H54 (cell line): ENCODE measurements around the gene ARL6IP4.

ENCODE experiments used
- DNase-seq: peaks from one replicate; pipeline ENCODE4 v3.0.0; 2011; ENCODE audit warnings: low spot score, mixed read lengths; ENCODE audit not compliant: insufficient read length
- FAIRE-seq: peaks from 3 replicates; lab custom pipeline; 2011; peaks lifted over from hg19 to GRCh38; lab: Jason Lieb, UNC
- POLR2A ChIP-seq: IDR thresholded peaks from 2 replicates; pipeline ENCODE4 v1.6.1; 2011; ENCODE audit warnings: low read depth, mild to moderate bottlenecking, low read length

ARL6IP4 gene

DNA sequence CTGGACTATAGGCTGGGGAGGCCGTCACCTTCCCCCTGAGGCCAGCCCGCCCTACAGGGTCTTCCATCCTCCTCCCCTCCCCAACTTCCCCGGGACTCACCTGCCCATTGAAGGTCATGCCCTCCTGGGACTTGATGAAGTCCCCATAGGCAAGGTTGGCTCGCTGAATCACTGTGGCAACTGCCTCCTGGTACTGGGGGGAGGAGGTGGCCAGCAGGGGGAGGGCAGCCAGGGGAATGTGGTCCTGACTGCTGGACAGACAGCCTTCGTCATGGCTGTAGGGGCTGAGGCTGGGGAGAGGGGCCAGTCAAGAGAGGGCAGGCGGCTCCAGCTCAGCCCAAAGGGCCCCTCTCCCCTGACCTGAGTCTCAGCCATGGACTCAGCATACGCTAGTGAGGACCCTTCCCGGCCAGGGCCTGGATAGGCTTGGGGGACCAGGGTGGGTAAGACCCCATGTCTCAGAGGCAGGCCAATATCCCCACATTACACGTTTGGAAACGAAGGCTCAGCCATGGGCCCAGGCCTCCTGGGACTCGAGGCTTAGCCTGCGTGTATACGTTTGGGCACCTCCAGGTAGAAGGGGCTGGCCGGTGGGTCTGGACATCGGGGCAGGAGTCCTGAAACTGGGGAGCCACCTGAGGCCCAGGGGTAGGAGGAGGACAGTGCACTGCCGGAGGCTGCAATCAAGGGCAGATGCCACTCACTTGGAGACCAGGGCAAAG, 16.3 kb downstream of the ARL6IP4 start:
- no peak for FAIRE-seq
- DNase-seq: no peak
- no peak for TF ChIP-seq POLR2A

DNA sequence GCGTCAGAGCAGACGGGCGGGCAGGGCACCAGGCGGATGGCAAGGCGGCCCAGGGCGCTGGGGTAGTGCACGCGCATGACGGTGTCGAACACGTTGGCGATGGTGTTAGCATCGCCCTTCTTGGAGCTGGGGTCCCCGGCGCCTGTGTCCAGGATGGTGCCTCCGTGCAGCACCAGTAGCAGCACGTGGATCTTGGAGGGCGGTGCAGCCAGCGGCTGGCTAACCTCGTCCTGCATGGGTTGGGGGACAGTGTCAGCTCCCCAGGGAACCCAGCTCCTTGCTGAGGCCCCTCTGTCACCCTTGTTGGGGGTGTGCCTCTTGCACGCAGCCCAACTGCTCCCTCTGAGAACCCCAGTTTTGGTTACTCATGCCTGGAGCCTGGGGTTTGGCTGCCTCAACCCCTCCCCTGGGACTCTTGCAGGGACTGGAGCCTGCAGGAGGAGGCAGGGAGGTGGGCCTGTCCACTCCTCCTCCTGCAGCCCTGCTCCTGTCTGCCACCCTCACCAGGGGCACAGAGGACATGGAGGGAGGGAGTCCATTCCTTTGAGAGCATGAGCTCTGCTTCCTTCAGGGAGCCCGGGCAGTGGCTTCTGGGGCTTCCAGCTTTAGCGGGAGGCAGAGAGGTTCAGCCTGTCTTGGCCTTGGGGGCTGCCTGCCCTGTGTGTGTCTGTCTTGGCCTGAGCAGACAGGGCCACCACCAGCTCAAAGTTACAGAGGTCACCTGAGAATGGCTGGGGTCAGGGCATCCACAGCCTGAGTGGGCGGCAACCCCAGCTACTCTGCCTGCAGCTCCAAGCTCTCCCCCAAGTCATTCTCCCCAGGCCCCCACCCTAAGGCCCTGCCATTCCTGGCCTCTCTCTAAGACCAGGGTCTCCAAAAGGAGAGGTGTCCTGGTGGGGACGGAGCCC, 17.1 kb downstream of the ARL6IP4 start:
- DNase-seq: no peak
- no peak for FAIRE-seq
- TF ChIP-seq POLR2A: no peak

DNA sequence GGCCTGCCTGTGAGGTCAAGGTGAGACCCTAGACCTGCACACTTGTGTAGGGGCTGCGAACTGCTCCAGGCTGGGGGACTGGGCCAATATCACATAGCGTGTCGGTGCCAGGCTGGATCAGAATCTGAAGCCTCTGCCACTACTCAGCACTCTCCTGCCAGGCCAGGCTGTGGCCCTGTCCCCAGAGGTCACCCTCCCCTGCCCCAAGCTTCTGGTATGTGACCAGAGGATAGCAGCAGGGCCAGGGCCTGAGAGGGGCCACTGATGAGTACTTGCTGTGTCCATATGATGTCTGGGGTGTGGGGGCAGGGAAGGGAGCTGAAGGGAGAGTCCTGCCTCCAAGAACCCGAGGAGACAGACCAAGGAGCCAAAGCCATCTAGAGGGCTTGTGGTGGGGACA, 17.8 kb downstream of the ARL6IP4 start:
- no peak for FAIRE-seq

DNA sequence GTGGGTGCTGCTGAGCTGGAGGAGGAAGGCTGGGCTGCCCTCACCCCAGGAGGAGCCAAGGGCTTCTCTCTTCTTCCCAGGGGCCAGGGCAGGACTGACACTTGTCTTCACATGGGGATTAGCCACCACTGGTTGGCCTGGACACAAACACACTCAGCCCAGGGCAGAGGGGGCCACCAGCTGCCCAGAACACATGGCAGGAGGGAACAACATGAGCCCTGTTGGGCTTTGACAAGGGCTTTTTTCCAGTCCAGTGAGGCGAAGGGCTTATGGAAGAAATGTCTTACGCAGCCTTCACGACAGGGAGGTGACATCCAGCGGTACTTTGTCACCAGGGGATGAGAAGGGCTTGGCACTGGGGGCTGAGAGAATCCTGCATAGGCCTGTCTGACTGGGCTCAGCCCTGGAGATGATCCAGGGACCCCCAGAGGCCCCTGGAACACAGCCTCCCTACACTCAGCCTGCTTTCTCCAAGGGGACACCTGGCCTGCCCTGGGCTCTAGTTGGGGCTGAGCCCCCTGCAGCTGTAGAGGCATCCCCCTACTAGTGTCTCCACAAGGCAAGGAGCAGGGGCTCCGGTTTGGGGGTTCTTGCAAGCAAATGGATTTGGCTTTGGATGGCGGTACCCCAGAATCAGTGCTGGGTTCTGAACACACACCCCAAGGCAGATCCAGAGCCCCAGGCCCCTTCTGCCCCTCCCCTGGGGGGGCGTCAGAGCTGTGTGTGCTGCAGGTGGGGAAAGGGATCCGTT, 18.9 kb downstream of the ARL6IP4 start:
- FAIRE-seq (no peak), DNase-seq (no peak)
- no peak for TF ChIP-seq POLR2A

More for the DNA sequence above, 17.8 kb downstream of the ARL6IP4 start:
- DNase-seq: no peak
- no peak for TF ChIP-seq POLR2A

DNA sequence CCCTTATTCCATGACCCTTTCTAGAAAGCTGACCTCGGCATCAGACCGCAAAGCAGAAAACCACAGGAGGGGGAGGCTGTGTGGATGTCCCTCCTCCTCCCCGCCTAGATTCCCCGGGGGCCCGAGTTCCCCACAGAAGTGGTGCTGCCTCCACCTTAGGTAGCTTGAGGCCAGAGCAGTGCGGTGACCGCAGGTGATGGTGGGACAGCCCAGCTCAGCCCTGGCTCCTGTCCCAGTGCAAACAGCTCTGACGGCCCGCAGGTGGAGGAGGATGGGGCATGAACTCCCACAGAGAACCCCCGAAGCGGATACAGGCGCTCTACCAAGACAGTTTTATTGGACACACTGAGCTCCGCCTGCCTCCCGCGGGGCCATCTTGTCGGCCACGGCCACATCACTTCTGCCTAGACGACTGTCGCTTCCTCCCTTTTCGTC, 19.5 kb downstream of the ARL6IP4 start:
- no peak for DNase-seq
- FAIRE-seq: no peak
- TF ChIP-seq POLR2A: no peak

DNA sequence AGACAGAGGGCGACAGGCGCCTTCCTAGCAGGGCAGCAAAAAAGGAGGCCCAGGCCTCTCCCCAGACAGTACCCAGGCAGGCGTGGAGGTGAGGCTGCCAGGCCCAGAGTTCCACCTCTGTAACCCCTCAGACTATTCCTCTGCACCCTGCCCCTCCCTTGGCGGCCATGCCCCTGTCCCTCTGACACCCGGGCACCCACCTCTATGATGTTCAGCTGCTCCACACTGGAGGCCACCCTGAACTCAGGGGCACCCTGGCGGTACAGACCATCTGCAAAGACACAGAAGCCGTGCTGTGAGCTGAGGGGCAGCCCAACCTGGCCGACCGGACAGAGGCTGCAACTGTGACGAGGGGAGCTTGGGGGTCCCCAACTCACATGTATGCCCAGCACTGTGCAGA, 20.1 kb downstream of the ARL6IP4 start:
- FAIRE-seq (no peak), DNase-seq (no peak)
- no peak for TF ChIP-seq POLR2A

DNA sequence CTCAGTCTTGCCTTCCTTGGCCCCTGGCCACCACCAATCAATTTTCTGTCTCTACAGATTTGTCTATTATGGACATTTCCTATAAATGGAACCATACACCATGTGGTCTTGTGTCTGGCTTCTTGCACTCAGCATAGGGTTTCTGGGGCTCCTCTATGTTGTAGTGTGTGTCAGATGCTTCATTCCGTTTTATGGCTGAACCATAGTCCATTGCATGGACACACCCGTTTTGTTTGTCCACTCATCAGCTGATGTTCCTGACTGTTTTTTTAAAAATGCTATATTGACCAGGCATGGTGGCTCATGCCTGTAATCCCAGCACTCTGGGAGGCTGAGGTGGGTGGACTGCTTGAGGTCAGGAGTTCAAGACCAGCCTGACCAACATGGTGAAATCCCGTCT, 21.0 kb downstream of the ARL6IP4 start:
- no peak for TF ChIP-seq POLR2A
- FAIRE-seq: no peak
- no peak for DNase-seq

DNA sequence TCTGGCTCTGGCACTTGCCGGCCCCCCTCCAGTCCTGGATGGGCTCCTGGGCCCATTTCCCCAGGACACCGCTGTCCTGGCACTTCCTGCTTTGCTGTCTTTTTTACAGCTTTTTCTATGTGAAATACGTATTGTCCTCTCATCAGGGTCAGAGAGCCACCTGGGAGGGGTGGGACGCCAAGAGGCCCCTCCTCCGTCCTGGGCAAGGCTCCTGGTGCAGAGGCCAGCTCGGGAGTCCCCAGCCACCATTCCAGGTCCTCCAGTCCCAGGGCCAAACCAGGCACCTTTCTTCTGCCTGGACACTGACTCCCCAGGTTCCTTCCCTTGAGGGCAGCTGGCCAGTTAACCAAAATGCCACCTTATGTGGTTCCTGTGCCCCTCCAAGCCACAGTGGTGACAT, 22.8 kb downstream of the ARL6IP4 start:
- TF ChIP-seq POLR2A: no peak
- DNase-seq (no peak), FAIRE-seq (no peak)

DNA sequence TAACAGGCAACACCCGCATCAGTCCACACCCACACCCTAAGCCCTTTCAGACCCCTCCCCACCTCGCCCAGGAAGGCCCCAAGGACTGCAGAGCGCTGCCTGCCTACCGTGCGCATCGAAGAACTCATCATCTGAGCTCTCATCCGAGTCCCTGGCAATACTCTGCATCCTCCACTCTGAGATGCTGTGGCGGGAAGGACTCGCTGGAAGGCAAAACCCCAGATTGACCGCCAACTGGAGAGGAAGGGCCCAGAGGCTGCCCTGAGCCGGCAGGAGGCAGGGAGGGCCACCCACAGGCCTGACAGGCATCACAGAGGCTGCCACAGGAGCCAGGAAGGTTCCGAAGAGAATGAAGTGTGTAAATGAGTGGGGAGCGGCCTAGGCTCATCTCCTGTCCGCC, 23.8 kb downstream of the ARL6IP4 start:
- no peak for FAIRE-seq
- DNase-seq: no peak
- no peak for TF ChIP-seq POLR2A

DNA sequence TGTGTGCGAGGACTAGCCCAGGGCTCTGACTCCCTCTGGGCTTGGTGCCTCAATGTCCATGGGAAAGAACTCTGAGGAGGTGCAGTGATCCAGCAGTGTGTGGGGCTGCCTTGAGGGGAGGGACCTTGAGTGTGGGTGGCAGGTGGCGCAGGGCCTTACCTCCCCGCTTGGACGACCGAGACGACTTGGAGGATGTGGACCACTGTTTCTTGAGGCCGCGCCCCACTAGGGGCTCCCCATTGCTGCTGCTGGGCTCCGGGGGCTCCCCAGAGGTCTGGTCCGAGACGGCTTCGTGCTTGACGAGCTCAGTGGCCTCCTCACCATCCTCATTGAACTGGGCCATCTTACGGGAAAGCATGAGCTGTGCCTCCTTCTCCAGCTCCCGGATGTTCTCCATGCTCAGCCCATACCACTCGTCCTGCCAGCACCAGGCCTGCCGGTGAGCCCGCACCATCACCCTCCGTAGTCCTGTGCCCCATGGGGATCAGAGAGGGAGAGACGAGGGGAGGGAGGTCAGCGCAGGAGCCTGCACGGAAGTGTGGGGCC, 24.7 kb downstream of the ARL6IP4 start:
- FAIRE-seq (no peak), DNase-seq (no peak)
- TF ChIP-seq POLR2A: no peak

DNA sequence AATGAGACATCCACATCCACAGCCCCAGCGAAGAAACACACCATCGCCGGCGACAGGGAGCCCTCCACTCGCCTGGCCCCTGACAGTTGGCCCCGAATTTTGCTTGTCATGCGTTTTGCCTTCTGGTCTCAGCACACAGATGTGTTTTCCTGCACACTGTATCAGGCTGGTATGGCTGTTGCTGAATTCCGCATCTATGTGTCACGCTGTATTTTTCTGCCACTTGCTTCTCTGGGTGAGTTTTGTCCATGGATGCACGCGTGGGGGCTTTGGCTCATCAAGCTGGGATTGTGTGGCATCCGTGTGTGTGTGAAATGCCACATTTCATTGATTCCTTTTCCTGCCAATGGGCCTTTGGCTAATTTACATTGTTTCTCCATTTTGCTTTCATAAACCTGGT, 26.5 kb downstream of the ARL6IP4 start:
- DNase-seq: no peak
- TF ChIP-seq POLR2A: no peak
- FAIRE-seq: no peak

DNA sequence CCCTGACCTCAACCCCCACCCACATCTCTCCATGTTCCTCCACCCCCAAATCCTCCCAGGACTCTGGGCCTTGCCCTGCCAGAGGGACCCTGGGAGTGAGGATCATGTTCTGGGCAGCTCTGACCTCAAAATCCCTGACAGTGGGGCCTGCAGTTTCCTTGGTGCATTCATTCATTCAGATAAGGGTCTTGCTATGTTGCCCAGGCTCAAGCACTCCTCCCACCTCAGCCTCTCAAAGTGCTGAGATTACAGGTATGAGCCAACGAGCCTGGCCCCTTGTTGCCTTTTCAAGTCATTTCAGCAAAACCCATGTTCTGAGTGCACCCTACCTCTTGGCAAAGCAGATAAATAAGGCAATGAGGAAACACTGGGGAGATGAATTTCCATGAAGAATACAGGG, 29.6 kb downstream of the ARL6IP4 start:
- FAIRE-seq (no peak), DNase-seq (no peak)
- TF ChIP-seq POLR2A: no peak

DNA sequence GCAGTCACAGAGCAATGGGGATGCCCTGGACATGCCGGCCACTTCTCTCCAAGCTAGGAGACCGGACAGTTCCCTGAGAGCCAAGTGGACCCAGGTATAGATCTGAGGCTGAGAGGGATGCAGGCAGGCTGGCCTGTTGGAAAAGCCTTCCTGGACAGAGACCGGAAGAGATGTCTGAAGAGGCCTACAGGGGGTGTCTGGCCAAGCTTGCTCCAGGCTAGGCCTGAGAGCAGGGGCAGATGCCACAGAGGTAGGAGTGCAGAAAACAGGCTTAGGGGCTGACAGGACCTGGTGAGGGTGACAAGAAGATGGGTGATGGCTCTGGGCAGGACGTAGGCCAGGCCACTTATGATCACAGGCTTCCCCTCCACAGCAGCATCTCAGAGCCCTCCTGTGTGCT, 30.2 kb downstream of the ARL6IP4 start:
- TF ChIP-seq POLR2A: no peak
- DNase-seq: no peak
- FAIRE-seq: no peak

DNA sequence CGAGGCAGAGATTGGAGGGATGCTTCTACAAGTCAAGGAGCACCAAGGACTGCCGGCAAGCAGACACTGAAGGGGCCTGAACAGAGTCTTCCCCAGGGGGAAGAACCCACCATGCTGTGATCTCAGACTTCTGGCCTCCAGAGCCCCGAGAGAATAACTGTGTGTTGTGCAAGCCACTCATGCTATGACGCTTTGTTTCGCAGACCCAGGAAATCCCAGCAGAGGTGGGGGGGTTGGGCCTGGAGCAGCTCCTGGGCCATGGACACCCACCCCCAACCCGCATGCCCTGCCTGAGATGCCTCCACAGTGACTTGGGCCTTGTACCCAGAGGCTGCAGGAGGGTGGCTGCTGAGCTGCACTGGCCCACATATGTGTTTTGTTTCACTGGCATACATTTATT, 31.2 kb downstream of the ARL6IP4 start:
- no peak for TF ChIP-seq POLR2A
- DNase-seq (no peak), FAIRE-seq (no peak)
